Activated CD8-positive, alpha-beta memory T cell treated with anti-CD3 and anti-CD28 coated beads for 1 hour (primary cell): ENCODE measurements around the gene MYO1D.
"Not testable (repeated sequence)": the region's sequence is repeated elsewhere in the genome, so short reads cannot be mapped to it uniquely, and the experiment has no call there.

Experiments
- DNase-seq, 2 donors: peaks; one replicate each; pipeline ENCODE4 v3.0.0-alpha.2; 2020; ENCODE audit warnings: low read depth in 1 of 2; ENCODE audit errors: extremely low read depth in 1 of 2

Gene MYO1D

GRCh38 chr17:32552280-32552679 is 324.6 kb downstream of the MYO1D start:
- no peak for DNase-seq

GRCh38 chr17:32551186-32551955 is 325.6 kb downstream of the MYO1D start:
- no peak for DNase-seq

GRCh38 chr17:32549559-32549958 is 327.4 kb downstream of the MYO1D start:
- DNase-seq, result no peak

GRCh38 chr17:32546031-32546444 is 330.9 kb downstream of the MYO1D start:
- no peak for DNase-seq

GRCh38 chr17:32542186-32542585 is 334.7 kb downstream of the MYO1D start:
- no peak for DNase-seq

GRCh38 chr17:32541640-32542039 is 335.3 kb downstream of the MYO1D start:
- no peak for DNase-seq

- DNase-seq, result no peak
Measured at GRCh38 chr17:32536736-32537643, 339.9 kb downstream of the MYO1D start.

DNA sequence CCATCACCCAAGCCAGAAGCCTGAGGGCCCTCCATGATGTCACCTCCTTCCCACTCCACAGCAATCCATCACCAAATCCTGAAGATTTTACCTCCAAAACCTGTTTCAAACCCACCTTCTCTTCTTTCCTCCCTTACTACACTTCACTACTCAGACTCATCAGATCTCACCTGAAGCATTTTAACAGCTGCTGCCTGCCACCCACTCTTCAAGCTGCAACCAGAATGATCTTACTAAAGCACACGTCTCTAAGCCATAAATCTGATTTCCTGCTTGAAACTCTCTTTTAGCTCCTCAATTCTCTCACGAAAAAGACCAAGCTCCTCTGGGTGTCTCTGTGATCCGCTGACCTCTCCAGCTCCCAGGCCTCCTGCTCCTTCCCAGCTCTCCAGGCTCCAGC is 343.6 kb downstream of the MYO1D start:
- no peak for DNase-seq

DNA sequence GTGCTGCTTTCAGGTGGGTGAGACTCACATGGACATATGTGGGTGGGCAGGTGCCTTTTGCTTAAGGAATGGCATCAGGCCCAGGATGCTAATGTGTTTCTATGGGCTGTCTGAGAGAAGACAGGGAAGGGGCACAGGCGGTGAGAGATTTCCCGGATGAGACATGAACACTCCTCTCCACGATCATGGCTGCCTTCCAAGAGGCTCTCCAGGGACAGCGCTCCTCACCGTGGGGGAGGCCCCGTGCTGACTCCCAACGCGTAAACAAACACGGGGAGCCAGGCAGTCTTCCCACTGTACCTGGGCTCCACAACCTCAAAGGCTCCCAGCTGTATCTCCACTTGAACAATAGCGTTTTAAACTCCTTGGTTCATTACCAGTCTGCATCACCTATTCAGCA is 347.3 kb downstream of the MYO1D start:
- DNase-seq, result no peak

- no peak for DNase-seq
Measured at GRCh38 chr17:32528825-32529224, 348.1 kb downstream of the MYO1D start.

DNA sequence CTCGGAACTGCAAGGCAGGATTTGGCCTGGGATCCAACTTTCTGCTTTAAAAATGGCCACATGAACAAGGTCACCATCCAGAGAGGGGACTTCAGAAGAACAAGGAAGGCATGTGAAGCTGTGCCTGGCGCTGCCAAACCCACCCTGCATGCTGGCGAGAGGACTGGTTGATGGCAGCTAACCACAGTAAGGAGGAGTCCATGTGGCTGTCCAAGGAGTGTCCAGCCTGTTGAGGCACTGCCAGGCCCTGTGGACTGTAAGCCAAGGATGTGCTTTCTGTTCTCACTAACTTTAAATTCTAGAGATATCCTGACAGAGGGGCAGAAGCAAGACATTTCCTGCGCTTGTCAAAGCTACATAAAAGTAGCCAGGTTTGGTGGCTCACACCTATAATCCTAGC is 349.8 kb downstream of the MYO1D start:
- DNase-seq, result no peak

DNA sequence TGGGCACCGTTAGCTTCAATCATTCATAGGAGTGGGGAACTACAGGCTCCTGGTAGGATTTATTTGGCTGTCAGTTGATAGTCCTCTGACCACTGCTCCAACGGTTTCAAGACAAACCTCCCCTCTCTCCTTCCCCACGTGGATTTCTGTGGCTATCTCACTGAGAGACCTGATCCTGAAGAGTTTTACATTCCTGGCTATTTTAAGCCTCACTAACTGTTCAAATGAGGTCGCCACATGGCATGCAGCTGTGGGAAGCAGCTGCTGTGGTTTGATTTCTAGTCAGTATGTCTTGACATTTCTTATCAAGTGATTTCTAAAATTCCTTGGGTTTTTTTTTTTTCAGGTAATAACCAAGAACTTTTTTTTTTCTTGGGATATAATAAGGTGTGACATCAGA is 351.8 kb downstream of the MYO1D start:
- no peak for DNase-seq

GRCh38 chr17:32524553-32524880 is 352.4 kb downstream of the MYO1D start:
- not testable (repeated sequence) for DNase-seq

- no peak for DNase-seq
Measured at GRCh38 chr17:32523827-32524552, 352.9 kb downstream of the MYO1D start.

- no peak for DNase-seq
Measured at GRCh38 chr17:32523017-32523680, 353.8 kb downstream of the MYO1D start.

DNA sequence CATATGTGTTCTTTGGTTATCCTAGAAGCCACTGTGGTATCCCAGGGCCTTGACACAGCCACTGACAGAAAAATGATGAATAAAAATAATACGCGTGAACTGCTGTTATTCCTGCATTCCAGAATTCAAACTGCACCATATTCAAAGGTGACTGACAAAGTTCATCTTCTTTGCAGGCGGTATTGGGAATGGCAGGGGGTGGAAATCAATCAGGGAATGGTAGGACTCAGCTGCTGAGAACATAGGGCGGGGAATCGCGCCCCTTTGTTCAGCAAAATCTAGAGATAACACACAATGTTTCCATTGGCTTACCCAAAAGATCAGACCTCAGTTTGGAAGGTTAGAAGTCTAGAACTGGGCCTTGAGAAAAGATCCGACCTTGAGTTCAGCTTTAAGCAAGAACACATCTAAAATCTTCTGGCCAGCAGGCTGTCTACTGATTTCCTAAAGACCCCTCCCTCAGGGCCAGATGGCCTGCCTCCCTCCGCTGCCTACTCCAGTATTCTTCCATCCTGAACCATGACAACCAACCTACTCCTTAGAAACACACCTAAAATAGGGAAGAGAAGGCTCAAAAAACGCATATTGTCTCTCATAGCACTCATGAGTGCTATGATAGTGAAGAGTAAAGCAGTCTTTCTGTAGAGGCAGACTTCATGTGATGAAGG is 356.1 kb downstream of the MYO1D start:
- no peak for DNase-seq

DNA sequence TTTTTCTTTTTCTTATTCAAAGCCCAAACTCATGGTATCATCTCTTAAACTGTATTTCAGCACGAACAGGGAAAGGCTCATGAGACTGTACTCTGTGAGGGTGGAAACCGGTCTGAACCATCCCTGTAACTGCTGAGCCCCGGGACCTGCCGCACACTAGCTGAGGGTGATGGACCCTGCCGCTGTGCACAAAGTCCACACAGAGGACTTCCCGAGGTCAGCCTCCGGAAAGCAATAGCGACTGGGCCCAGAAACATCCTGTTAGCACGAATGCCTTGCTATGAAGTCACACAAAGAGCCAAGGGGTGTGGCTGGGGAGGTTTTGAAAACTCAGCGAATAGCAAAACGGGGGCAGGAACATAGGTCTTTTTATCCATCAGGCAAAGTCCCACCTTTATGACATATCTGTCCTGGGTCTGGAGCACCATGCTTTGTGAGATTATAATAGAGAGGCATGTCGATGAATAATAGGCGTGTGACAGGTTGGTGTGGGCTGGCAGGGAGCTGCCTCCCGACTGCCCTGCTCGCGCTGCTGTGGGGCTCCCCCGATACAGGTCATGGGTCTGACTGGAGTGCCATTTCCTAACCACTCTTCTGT is 356.7 kb downstream of the MYO1D start:
- DNase-seq, result peak in 1 of 2 donors; percentile 17

- DNase-seq, result peak in 1 of 2 donors; percentile 49
Measured at GRCh38 chr17:32519228-32520103, 357.5 kb downstream of the MYO1D start.

- no peak for DNase-seq
Measured at GRCh38 chr17:32518646-32519227, 358.2 kb downstream of the MYO1D start.
